Transverse colon (tissue), 4 donors: ENCODE data around the gene FANCG. TPM values are rescaled to one million over a fixed set of nuclear protein-coding genes. Genes with fewer than 3 reads are reported as not detected.

ENCODE experiments used
- DNase-seq: peaks from one replicate; pipeline ENCODE4 v3.0.0-alpha.2; 2019
- H3K27ac ChIP-seq, 4 donors: fragments of 200-600 bp; sonication (generic); 2 replicates each; pipeline ENCODE4 v1.5.1; 2016 to 2018; ENCODE audit warnings: inconsistent platforms in 4 of 4
- H3K27me3 ChIP-seq: fragments of 200-600 bp; sonication (generic); 2 replicates; pipeline ENCODE4 v1.5.1; 2017; ENCODE audit warnings: inconsistent platforms
- H3K36me3 ChIP-seq, 4 donors: fragments of 200-600 bp; sonication (generic); 2 replicates each; pipeline ENCODE4 v1.5.1; 2017 to 2019; ENCODE audit warnings: inconsistent platforms in 4 of 4
- H3K4me1 ChIP-seq, 4 donors: fragments of 200-600 bp; sonication (generic); 2 replicates each; pipeline ENCODE4 v1.5.1; 2017 to 2020; ENCODE audit warnings: inconsistent platforms in 4 of 4
- H3K4me3 ChIP-seq, 4 donors: fragments of 200-600 bp; sonication (generic); 1 replicate in 1 of 4; 2 replicates in 3 of 4; pipeline versions ENCODE4 v1.5.1 to v1.6.1; 2017 to 2019; ENCODE audit warnings: inconsistent platforms in 4 of 4
- H3K9me3 ChIP-seq, 2 donors: fragments of 200-600 bp; sonication (generic); 2 replicates each; pipeline ENCODE4 v1.5.1; 2017 to 2019; ENCODE audit warnings: inconsistent platforms in 2 of 2
- CTCF ChIP-seq, 5 experiments: fragments of 200-600 bp in 3 of 5; fragments of 450-650 bp in 2 of 5; sonication (generic) in 3 of 5; IDR thresholded peaks; 1 replicate in 2 of 5; 2 replicates in 3 of 5; pipeline ENCODE4 v1.5.1; 2016 to 2017; ENCODE audit warnings: antibody characterized with exemption in 5 of 5, inconsistent platforms in 3 of 5, mild to moderate bottlenecking in 2 of 5, moderate library complexity in 1 of 5
- EP300 ChIP-seq: sonication (generic); formaldehyde crosslinking; IDR thresholded peaks from one replicate; pipeline ENCODE4 v1.6.1; 2017; ENCODE audit warnings: antibody characterized with exemption, low read depth
- POLR2A ChIP-seq: fragments of 450-650 bp; IDR thresholded peaks from one replicate; pipeline ENCODE4 v1.6.1; 2016; ENCODE audit warnings: antibody characterized with exemption, mild to moderate bottlenecking, moderate library complexity
- POLR2AphosphoS5 ChIP-seq, 3 donors: sonication (generic); formaldehyde crosslinking; IDR thresholded peaks; one replicate each; pipeline ENCODE4 v1.6.1; 2016; ENCODE audit warnings: antibody characterized with exemption in 3 of 3
- WGBS, 2 donors: methylation state at CpG; one replicate each; pipeline ENCODE4 v1.1.5; 2018; ENCODE audit warnings: low coverage in 1 of 2; 5-methylcytosine and 5-hydroxymethylcytosine counted together
- in situ Hi-C, 4 donors: fragments of 200-750 bp; cut with MboI; loops; one replicate each; pipeline versions ENCODE4 v1.15.0 to v1.15.1; 2017; ENCODE audit warnings: low sequenced_read_pairs in 3 of 4, low pct_ligation_motif_present in 1 of 4, low pct_unique_long_range_greater_than_20kb in 1 of 4
- intact Hi-C: fragments of 100-400 bp; cut with DNase I; formaldehyde crosslinking; loops from one replicate; pipeline ENCODE4 v1.15.1; 2023; ENCODE audit warnings: low total_unique reads
- small RNA-seq, 4 donors: library from RNA; depleted of rRNA; stranded (forward); fragments of <200 nt; gene quantifications; one replicate each; pipeline ENCODE3, GENCODE V24; 2016
- total RNA-seq, 4 donors: library from RNA; depleted of rRNA; stranded (reverse); fragments of >200 nt; gene quantifications; one replicate each; pipeline ENCODE4 v1.1.0, GENCODE V29; 2016

Gene FANCG
- total RNA-seq, 4 donors from 2014 or later, result 6.6 to 90.0 (median 51.6) TPM

- no peak for DNase-seq
- Histone ChIP-seq H3K4me1 (no peaks in the 10 kb centered on the region), H3K4me3 (no peak overlapping the region), H3K27ac (no peak overlapping the region), H3K36me3 (no peaks in the 10 kb centered on the region), H3K9me3 (no peaks in the 10 kb centered on the region), H3K27me3 (no peaks in the 10 kb centered on the region)
- in situ Hi-C loops (no loop called here), intact Hi-C loops (no loop called here)
- TF ChIP-seq POLR2A (no peak), CTCF (IDR thresholded peaks at IDR 0.05) (no peak), EP300 (no peak), POLR2AphosphoS5 (IDR thresholded peaks at IDR 0.05) (no peak)
- 40 to 42% methylated on average over 1 of the region's 1 CpG for WGBS, 2 donors
Measured at GRCh38 chr9:35027860-35028259, 51.9 kb downstream of the FANCG start.

DNA sequence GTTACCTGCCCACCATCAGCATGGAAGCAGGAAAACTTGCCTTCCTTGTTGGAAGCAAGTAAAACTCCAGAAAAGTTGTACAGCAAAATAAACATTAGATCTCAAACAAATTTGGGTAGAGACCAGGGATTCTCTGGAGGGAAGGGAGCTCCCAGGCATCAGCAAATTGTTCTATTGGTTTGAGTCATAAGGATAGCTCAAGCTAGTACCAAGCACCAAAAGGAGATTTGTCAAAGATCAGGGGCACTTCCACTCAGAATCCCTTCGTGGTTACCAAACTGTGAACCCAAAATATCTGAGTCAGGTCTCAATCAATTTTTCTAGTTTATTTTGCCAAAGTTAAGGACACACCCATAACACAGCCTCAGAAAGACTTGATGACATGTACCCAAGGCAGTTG lies 52.4 kb downstream of the FANCG start:
- Histone ChIP-seq H3K4me3 (no peak overlapping the region), H3K36me3 (no peaks in the 10 kb centered on the region), H3K27me3 (no peaks in the 10 kb centered on the region), H3K4me1 (no peaks in the 10 kb centered on the region), H3K9me3 (no peaks in the 10 kb centered on the region), H3K27ac (no peak overlapping the region)
- 50 to 79% methylated on average over 1 of the region's 1 CpG for WGBS, 2 donors
- in situ Hi-C loops (no loop called here), intact Hi-C loops (no loop called here)
- DNase-seq, result no peak
- TF ChIP-seq POLR2A (no peak), EP300 (no peak), POLR2AphosphoS5 (IDR thresholded peaks at IDR 0.05) (no peak), CTCF (IDR thresholded peaks at IDR 0.05) (no peak)

DNA sequence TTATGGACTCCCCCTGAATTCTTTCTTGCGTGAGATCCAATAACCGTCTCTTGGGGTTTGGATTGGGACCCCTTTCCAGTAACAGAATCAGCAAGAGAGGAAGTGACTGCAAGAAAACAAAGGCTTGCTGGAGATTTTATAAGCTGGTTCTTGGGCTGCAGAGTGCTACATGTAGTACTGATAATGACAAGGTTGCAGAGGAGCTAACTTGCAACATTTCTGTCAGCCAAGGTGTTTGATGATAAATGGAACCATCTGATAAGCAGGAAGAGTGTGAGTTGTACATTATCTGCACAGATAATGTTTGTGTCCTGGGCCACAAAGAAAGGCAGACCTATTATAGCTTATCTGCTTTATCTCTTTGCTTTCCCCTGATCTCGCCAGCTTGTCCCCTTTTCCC lies 53.1 kb downstream of the FANCG start:
- no peak for DNase-seq
- TF ChIP-seq EP300, result no peak
- no peak for TF ChIP-seq CTCF (IDR thresholded peaks at IDR 0.05)
- WGBS, 2 donors, result 79 to 89% methylated on average over 3 of the region's 3 CpGs
- in situ Hi-C loops (no loop called here), intact Hi-C loops (no loop called here)
- Histone ChIP-seq H3K4me1 (no peaks in the 10 kb centered on the region), H3K36me3 (no peaks in the 10 kb centered on the region), H3K27me3 (no peaks in the 10 kb centered on the region), H3K4me3 (no peak overlapping the region), H3K27ac (no peak overlapping the region), H3K9me3 (no peaks in the 10 kb centered on the region)

Small RNAs within 50 kb of the gene (small RNA-seq; reads per million reads assigned to genes)
- 0 reads per million in 4 donors for gene RN7SL338P

Other genes starting within 250 kb of the FANCG start
- under 1 TPM in 2 of 4 donors, not detected in 2; 0.16 to 0.27 TPM for gene PHF24, start 121.7 kb downstream of the FANCG start, total RNA-seq
- gene DNAJB5, start 90.2 kb downstream of the FANCG start, total RNA-seq, result 10 to 100 TPM in 2 of 4 donors, 1 to 10 TPM in 2; 4.1 to 22.5 (median 10.2) TPM
- 100 to 1,000 TPM in 3 of 4 donors, 10 to 100 TPM in 1; 45.3 to 196 (median 124) TPM for gene VCP, start 7.3 kb downstream of the FANCG start, total RNA-seq
- gene PIGO, start 16.6 kb upstream of the FANCG start, total RNA-seq, result 10 to 100 TPM; 19.1 to 50.1 (median 24.8) TPM
- 10 to 100 TPM; 36.7 to 99.1 (median 70.9) TPM for gene STOML2, start 23.2 kb upstream of the FANCG start, total RNA-seq
- 10 to 100 TPM; 23.9 to 30.0 (median 27.3) TPM for gene ATOSB, start 35.9 kb upstream of the FANCG start, total RNA-seq
- gene UNC13B, start 82.1 kb upstream of the FANCG start, total RNA-seq, result 10 to 100 TPM; 52.1 to 67.0 (median 58.9) TPM